ENCODE data around the gene MARCHF6.

Gene MARCHF6

GRCh38 chr5:10372726-10373709 lies 19.5 kb downstream of the MARCHF6 start:
- no peak for TF ChIP-seq CTCF (IDR thresholded peaks at IDR 0.05)

GRCh38 chr5:10374046-10375022 lies 20.8 kb downstream of the MARCHF6 start:
- TF ChIP-seq CTCF (IDR thresholded peaks at IDR 0.05): no peak

- TF ChIP-seq CTCF (IDR thresholded peaks at IDR 0.05): no peak
Measured at GRCh38 chr5:10376544-10376943, 23.0 kb downstream of the MARCHF6 start.

GRCh38 chr5:10377081-10377480 lies 23.6 kb downstream of the MARCHF6 start:
- no peak for TF ChIP-seq CTCF (IDR thresholded peaks at IDR 0.05)

GRCh38 chr5:10381803-10382202 lies 28.3 kb downstream of the MARCHF6 start:
- TF ChIP-seq CTCF (IDR thresholded peaks at IDR 0.05): no peak

GRCh38 chr5:10384483-10384882 lies 31.0 kb downstream of the MARCHF6 start:
- TF ChIP-seq CTCF (IDR thresholded peaks at IDR 0.05): no peak

- no peak for TF ChIP-seq CTCF (IDR thresholded peaks at IDR 0.05)
Measured at GRCh38 chr5:10387690-10388089, 34.2 kb downstream of the MARCHF6 start.
